Measurements from ENCODE around the gene C15orf62.

C15orf62 gene

GRCh38 chr15:40756938-40757337 lies 12.8 kb upstream of the C15orf62 start:
- DNase-seq, result no peak

- DNase-seq, result no peak
Observed at GRCh38 chr15:40759961-40760360, 9.8 kb upstream of the C15orf62 start.

GRCh38 chr15:40762919-40763800 lies 6.6 kb upstream of the C15orf62 start:
- no peak for DNase-seq

GRCh38 chr15:40763801-40764628 lies 5.8 kb upstream of the C15orf62 start, which contains the start of gene GCHFR:
TSS of gene GCHFR (plus strand) at chr15:40764068. CDS start at chr15:40764181, 113 bp downstream.
- no peak for DNase-seq

- DNase-seq, result no peak
Observed at GRCh38 chr15:40764629-40765103, 5.1 kb upstream of the C15orf62 start.

GRCh38 chr15:40766194-40766815 lies 3.5 kb upstream of the C15orf62 start:
- no peak for DNase-seq

GRCh38 chr15:40766906-40767837 lies 2.6 kb upstream of the C15orf62 start:
- no peak for DNase-seq

- DNase-seq, result no peak
Observed at GRCh38 chr15:40767838-40768500, 1.8 kb upstream of the C15orf62 start.

- DNase-seq, result no peak
Observed at GRCh38 chr15:40768521-40769273, 1.1 kb upstream of the C15orf62 start.

- DNase-seq, result no peak
Observed at GRCh38 chr15:40770147-40770721, 454 bp downstream of the C15orf62 start.

- no peak for DNase-seq
Observed at GRCh38 chr15:40771242-40771641, 1.5 kb downstream of the C15orf62 start.

- DNase-seq, result no peak
Observed at GRCh38 chr15:40772014-40772413, 2.2 kb downstream of the C15orf62 start.

- no peak for DNase-seq
Observed at GRCh38 chr15:40773496-40773895, 3.7 kb downstream of the C15orf62 start.

- DNase-seq, result no peak
Observed at GRCh38 chr15:40773902-40774301, 4.1 kb downstream of the C15orf62 start.

GRCh38 chr15:40775007-40775406 lies 5.2 kb downstream of the C15orf62 start:
- DNase-seq, result no peak

- DNase-seq, result no peak
Observed at GRCh38 chr15:40775740-40776536, 6.2 kb downstream of the C15orf62 start.

GRCh38 chr15:40776537-40777141 lies 6.9 kb downstream of the C15orf62 start:
- DNase-seq, result no peak

GRCh38 chr15:40782609-40783227 lies 12.9 kb downstream of the C15orf62 start:
- DNase-seq, result peak; percentile 9 to 12

Data from Kasumi-1 (cell line).